ENCODE data around the gene VILL.
"Not testable (repeated sequence)": the region's sequence is repeated elsewhere in the genome, so short reads cannot be mapped to it uniquely, and the experiment has no call there.

The VILL gene

DNA sequence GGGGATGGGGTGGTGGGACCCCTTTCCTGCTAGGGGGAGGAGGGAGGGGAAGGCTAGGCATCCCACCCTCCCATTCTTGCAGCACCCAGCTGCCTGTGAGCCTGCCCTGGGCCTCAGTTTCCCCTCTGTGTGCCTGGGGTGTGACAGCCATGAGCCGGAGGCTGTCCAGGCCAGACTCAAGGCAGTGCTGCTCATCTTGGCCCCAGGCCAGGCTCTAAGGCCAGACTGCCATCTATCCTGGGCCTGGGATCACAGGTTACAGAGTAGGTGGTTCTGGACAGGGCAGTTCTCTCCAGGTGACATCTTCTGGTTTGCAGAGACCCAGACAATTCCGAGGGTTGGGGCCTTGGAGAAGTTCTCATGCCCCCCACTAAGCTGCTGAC, 3.3 kb upstream of the VILL start:
- DNase-seq: no peak

DNA sequence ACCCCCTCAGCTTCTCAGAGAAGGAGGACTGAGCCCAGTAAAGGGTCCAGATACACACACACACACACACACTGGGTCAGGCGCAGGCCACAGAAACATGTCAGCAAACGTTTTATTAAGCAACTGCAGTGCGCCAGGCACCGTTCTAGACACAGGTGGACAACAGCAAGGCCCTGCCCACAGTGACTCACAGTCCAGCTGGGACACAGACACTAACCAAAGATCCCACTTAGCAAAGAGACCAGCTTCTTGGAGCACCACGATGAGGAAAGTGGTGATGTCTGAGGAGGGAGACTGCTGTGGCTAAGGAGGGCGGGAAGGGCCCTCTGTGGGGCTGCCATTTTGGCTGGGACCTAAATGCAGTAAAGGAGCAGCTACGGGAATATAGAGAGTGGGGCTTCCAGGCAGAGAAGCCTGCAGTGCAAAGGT, 2.8 kb upstream of the VILL start:
- no peak for DNase-seq

DNA sequence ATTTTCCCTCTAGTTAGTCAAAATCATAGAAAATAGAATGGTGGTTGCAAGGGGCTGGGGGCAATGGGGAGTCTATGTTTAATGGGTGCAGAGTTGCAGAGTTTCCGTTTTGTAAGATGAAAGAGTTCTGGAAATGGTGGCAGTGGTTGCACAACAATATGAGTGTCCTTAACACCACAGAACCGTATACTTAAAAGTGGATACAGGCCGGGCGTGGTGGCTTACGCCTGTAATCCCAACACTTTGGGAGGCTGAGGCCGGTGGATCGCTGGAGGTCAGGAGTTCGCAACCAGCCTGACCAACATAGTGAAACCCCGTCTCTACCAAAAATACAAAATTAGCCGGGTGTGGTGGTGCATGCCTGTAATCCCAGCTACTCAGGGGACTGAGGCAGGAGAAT, 2.2 kb upstream of the VILL start:
- not testable (repeated sequence) for DNase-seq

DNA sequence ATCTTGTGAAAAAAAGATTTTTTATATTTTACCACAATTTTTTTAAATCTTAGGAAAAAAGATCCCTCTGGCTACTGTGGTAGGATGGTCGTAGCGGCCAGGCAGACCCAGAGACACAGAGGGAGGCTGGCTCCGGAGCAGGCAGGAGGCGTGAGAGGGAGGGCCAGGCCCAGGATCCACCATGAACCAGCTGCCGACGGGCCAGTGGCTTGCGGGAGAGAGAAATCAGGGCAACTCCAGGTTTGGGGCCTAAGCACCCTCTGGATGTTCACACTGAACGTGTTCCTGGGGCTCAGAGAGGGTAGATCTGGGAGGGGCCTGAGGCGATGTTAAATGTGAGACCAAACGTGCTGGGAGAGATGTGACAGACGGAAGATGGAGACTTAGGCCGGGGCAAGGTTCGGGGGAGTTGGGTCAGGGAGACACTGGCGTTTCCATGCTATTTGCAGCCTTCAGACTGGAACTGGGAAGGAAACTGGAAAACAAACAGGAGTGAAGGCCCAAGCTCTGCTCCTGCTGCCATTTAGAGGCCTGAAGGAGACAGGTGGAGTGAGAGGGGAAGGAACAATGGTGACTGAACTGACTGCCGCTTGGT, 1.6 kb upstream of the VILL start:
- DNase-seq: no peak

DNA sequence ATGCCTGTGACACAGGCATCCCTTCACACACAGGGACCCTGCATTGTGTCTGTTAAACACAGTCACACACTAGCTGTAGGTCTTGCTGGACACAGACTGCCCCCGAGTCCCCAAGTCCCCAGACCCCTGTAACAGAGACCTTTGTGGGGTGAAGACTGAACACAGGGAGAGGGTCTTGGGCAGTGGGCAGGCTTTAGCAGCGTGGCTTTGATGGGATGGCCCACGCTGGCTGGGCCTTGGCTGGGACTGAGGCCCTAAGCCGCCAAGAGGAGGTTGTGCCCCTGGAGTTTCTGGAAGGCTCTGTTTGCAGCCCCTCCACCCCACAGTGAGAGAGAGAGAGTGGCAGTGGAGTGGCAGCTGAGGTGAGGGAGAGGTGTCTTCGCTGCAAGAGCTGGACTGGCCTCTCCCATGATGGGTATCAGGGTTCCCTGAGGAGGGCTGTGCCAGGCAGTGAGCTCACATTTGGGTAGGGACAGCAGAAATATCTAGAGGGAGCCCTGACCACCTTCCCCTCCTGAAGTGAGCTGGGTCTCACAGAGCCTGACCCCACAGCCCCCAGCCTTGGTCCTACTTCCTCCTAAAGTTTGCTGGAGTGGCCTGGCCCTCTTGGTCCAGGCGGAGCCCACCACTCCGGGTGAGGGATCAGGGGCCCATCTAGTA, 635 bp upstream of the VILL start:
- no peak for DNase-seq

DNA sequence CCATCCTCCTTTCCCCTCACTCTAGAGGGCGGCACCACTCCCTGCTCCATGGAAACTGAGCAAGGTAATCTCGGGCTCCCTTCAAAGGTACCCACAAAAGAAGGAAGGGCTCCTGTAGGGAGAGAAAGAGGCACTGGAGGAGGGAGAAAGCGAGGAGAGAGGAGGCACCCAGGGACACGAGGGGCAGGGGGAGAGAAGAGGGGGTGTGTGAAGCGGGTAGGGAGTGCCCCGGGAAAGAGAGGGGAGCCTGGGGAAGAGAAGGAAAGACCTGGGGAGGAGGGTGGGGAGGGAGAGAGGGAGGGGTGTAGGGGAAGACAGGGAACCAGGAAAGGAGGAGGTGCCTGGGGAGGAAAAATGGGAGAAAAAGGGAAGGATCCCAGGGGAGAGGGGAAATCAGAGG, 523 bp downstream of the VILL start:
- DNase-seq: no peak

DNA sequence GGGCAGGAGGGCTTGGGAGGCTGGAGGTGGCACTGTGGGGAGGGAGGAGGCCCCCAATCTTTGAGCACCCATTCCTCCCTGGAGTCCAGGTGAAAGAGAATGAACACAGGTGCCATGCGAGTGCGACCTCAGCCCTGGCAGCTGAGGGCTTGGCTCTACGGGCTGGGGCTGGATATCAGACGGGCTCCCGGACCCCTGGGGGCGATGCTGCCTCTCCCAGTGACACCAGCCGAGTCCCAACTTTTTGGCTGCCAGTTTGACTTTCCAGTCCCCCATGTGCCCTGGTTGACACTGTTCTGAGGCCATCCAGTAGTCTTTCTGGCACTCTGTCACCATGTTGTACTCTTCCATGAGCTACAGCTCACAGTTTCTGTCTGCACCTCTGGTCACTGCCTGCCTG, 1.2 kb downstream of the VILL start:
- no peak for DNase-seq

DNA sequence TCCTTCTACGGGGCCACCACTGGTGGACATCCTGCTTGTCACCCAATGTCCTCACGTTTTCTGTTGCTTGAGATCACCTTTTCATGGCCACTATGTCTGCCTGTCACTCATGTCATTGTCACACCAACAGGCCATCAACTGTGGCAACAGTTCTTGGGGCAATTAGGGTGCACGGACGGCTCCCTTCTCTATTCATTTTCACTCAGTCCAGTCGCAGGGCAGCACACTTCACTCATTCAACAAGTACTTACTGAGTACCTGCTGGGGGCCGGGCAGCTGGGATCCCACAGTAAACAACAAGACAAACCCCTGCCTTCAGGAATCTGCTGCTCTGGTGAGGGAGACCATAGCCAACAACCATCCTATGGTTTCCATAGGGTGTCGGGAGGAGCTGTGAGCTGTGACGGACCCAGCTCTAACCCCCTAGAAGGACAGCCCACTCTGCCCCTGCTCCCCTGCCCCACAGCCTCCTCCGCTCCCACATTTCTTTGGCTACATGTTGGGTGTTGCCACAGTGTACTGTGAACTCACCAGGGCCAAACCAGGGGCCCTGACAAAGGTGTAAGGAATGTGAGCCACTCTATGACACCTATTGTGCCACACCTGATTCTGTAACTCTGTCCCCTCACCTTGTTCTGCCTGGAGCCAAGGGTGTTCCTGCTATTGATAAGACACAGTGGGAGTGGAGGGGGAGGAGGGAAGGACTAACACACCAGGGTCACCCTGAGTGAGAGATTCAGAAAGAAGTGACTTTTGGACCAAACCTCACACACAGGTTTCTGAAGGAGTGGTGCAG, 1.9 kb downstream of the VILL start:
- no peak for DNase-seq

DNA sequence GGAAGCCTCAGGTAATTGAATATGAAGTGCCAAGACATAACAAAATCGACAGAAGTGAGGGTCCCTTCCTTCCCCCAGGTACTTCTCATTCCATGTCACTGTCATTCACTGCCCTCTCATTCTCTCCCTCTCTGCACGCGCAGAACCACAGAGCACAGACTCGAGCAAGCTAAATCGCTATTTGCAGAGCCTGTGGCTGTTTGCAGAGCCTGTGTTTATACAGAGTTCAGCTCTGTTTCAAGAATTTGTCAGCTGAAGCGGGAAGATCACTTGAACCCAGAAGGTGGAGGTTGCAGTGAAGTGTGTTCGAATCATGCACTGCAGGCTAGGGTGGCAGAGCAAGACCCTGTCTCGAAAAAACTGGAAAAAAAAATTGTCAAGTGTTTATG, 2.5 kb downstream of the VILL start:
- DNase-seq: no peak

DNA sequence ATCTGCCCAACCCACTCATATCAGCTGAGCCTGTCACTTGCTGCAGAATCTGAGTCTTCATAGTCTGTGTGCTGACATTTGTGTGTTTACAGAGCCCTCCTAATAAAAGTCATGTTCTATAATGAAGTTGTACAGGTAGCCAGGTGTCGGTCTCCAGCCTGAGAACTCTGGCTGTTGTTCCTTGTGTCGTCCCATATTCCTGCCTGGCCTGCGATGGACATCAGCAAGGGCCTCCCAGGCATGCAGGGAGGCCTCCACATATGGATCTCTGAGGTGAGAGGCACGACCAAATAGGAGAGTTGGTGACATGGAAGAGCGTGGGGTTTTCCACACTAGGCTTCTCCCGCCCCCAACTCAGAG, 2.9 kb downstream of the VILL start:
- DNase-seq: no peak

DNA sequence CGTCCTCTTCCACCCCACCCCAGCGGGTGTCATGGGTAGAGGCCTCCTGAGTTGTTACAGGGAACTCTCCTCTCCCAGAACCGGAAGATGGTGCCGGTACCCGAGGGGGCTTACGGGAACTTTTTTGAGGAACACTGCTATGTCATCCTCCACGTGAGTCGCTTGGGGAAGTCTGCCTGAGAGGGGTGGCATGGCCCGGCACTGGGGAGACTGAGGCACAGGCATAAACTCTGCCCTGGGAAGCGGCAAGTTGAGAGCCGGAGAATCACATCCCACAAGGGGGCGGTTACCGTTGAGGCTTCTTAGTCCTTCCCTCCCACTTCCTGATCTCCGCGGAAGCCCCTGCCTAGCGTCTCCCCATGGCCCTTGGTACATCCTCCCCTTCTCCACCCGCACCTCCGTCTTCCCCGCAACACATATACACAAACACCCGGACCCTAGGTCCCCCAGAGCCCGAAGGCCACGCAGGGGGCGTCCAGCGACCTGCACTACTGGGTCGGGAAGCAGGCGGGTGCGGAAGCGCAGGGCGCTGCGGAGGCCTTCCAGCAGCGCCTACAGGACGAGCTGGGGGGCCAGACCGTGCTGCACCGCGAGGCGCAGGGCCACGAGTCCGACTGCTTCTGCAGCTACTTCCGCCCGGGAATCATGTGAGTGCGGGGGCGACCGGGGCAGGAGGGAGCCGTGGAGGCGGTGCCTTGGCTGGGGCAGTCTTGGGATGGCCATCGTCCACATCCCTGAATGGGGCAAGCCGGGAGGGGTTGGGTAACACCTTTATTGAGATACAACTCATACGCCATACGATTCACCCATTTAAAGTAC, 3.4 kb downstream of the VILL start:
- DNase-seq: no peak

DNA sequence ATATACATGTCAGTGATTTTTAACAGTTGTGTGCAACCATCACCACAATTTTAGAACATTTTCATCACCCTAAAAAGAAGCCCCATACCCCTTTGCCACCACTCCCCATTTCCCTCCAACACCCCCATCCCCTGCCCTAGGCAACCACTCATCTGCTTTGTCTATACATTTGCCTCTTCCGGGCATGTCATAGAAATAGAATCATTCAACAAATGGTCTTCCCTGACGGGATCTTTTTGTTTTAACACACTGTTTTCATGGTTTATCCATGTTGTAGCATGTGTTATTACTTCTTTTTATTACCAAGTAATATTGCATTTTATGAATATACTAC, 4.0 kb downstream of the VILL start:
- no peak for DNase-seq

DNA sequence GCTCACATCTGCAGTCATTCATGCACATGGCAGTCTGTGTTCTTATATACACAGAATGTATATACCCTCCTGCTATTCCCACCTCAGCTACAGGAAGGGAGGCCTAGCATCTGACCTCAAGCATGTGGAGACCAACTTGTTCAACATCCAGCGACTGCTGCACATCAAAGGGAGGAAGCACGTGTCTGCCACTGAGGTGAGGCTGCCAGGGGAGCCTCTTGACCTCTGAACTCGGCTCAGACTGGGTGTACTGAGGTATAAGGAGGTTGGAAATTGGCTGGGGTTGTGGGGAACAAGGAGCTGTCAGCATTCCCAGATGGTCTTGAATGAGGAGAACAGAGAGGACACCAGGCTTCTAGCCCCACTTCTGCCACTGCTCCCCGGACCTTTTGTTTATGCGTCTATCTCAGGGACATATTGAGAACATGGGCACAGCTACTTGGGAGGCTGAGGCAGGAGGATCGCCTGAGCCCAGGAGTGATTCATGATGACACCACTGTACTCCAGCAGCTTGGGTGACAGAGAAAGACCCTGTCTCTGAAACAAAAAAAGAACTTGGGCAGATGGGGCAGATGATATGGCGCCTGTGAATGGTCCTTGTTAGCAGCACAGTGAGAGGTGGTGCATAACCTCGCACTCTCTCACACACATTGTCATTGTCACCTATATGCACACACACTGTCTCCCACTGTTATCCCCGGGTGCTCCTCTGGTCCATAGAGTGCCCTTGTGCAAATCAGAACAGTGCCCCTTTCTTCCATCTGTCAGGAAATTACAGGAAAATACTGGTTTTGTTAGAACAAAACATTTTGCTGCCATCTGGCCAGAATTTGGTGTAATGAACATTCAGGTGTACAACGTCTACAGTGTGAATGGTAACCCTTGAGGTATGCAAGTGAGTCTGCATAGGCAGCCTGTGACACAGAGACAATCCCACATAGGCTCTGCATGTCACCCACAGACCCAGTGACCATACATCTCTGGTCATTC, 5.4 kb downstream of the VILL start:
- no peak for DNase-seq

DNA sequence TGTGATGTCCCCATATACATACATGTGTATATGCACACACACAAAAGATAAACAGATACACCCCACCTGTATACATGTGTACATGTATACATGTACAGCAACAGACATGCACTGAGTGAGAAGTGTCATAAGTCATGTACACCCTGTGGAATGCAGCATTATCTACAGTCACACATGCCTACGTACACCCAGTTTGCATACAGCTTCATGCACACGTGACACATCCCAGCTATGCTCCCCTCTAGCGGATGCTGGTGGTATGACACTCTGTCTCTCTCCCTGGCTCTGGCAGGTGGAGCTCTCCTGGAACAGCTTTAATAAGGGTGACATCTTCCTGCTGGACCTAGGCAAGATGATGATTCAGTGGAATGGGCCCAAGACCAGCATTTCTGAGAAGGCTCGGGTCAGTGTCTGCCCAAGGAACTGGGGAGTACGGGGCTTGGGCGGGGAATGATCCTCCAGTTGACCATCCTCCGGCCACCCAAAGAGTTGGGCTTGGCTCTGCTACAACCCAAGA, 6.3 kb downstream of the VILL start:
- DNase-seq: peak; percentile 49 to 55

DNA sequence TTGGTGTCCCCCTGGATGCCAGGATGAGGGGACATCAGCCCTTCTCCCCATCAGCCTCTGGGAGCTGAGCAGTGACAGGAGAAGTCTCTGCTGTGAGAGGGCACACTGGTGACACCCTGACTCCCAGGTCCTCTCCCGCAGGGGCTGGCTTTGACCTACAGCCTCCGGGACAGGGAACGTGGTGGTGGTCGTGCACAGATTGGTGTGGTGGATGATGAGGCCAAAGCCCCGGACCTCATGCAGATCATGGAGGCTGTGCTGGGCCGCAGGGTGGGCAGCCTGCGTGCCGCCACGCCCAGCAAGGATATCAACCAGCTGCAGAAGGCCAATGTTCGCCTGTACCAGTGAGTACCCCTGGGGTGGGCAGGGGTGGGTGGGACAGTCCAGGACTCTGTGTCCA, 6.8 kb downstream of the VILL start:
- no peak for DNase-seq

DNA sequence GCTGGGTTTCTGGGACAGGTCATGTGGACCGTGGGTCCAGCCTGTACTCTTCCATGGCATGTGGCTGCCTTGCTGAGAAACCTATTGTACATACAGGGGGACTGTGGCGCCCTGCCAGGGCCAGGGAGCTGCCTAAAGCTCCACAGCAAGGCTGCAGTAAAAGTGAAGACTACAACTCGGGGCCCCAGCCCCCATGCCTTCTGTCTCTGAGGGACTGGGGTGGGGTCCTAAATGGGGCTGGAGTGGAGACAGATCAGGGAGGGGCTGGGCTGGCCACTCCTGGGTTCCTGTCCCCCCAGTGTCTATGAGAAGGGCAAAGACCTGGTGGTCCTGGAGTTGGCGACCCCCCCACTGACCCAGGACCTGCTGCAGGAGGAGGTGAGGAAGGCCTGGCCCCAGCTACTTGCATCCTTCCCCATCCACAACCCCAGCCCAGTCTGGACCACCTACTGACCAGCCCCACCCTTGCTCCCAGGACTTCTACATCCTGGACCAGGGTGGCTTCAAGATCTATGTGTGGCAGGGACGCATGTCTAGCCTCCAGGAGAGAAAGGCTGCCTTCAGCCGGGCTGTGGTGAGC, 7.3 kb downstream of the VILL start:
- no peak for DNase-seq

DNA sequence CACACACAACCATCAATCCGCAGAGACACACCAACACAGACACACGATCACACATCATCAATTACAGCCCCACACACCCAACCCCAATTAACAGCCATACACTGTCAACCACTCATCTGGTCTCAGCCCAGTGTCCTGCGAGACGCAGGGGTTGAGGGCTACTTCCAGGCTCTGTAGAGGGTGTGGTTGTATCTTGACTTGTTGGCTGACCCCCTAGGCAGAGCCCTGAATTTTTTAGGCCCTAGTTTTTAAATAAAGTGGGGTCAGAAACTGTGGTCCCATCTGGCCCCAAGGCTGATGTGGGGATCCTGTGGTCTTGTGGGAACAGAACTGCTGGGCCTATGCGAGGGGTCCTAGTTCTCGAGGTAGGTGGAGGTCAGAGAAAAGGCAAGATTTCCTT, 9.2 kb downstream of the VILL start:
- DNase-seq: no peak

DNA sequence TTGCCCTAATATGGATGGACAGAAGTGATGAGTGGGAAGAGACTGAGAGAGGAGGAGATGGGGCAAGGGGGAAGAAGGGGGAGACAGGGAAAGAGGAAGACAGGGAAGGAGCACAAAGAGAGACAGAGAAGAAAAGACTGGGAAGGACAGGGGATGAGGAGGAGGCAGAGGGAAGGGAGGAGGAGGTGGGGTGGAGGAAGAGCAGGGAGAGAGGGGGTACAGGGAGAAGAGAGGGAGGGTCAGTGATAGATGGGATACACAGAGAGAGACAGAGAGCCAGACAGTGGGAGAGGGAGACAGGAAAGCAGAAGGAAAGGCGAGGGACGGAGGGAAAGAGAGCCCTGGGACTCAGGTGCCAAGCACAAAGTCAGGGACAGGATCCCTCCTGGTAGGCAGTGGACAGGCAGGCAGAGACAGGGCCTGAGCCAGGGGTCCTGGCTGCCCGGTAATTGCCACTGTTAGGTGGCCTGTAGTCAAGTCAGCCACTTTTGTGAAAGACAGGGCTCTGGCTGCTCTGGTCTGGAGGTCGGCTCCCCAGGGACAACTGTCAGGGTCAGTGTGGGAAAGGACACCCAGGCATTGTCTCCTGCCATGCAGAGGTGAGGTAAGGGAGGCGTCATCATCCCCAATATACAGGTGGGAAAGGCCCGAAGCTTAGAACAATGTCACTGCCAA, 9.8 kb downstream of the VILL start:
- no peak for DNase-seq

DNA sequence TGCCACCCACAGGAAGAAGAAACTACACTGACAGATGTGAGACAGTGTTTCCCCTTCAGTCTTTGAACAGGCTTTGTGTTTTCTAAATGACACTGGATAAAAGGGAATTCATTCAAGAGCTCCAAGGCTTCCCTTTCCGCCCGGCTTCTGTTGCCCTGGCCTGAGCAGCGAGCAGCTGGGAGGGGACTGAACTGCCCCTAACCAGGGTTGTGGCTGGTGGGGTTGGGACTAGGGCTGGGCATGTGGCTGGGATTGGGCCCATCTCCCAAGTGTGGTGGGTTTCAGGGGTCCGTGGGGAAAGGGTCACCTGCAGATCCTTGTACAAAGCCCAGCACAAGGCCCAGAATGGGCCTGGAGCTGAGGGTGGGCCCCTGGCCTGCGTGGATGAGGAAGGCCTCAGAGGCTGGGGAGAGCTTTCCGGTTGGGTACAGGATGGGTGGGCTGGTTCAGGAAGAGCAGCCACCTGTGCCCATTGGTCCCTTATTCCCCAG, 10.4 kb downstream of the VILL start:
- no peak for DNase-seq

DNA sequence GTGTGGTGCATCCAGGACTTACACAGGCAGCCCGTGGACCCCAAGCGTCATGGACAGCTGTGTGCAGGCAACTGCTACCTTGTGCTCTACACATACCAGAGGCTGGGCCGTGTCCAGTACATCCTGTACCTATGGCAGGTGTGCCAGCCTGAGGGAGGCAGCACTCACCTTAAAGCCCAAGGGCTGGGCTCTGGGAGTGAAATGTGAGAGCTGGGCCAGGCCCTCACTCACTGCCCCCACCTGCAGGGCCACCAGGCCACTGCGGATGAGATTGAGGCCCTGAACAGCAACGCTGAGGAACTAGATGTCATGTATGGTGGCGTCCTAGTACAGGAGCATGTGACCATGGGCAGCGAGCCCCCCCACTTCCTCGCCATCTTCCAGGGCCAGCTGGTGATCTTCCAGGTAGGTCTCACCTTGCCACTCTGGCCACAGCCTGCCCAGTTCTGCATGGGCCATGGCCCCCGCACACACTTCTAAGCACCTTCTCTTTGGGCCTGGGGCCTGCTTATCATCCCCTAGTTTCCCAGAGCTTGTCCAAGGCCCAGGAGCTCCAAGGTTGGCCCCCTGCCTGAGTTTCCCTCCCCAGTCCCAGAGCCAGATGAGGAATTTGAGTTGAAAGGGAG, 11.0 kb downstream of the VILL start:
- no peak for DNase-seq

Measured in SHP77 (cell line).